ENCODE results near the gene PLIN1. TPM values are rescaled to one million over a fixed set of nuclear protein-coding genes. Genes with fewer than 3 reads are reported as not detected.

The PLIN1 gene
- total and polyA plus RNA-seq, 2 of the 4 experiments (the other 2 are of a cell fraction), result under 0.01 to 0.07 TPM

DNA sequence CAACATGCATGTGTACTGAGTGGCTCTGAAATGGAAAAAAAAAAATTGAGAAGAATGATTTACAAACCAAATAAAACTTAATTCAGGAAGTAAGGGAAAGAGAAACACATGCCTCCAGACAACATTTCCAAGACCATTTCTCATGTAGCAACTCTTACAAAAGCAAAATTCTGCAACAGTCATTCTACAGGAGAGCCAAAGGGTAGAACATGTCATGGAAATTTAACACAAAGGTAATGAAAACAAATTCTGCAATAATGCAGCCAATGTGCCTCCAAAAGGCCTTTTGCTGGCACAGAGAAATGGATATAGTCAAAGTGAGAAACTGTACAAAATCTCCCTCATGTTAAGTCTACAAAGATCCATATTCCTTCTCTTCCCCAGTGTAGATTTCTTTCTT is 7.4 kb upstream of the PLIN1 start:
- Histone ChIP-seq H3K27ac (ENCODE audit: insufficient read depth, low read length) (no peak overlapping the region), H2BK5ac (ENCODE audit: low read depth, low read length, poor library complexity, severe bottlenecking) (no peak overlapping the region), H3K4me1 (ENCODE audit: control insufficient read depth, insufficient read depth, low read length) (peaks cover 2% of the 10 kb centered on the region; the same call in 1 of the 2 replicates), H2AK9ac (replicated peaks; ENCODE audit: low read depth, low read length, poor library complexity) (no peak overlapping the region), H3K27me3 (ENCODE audit: control insufficient read depth, insufficient read depth, low read length) (no peaks in the 10 kb centered on the region), H3K18ac (ENCODE audit: low read depth, low read length) (no peak overlapping the region), H4K8ac (ENCODE audit: low read depth in 2 of 2, low read length in 2 of 2) (no peak overlapping the region), H3K4ac (ENCODE audit: low read depth, low read length) (no peak overlapping the region), H3K79me1 (ENCODE audit: low read depth in 1 of 2, low read length in 2 of 2) (peaks cover 3 to 6% of the 10 kb centered on the region in 2 experiments; a peak in 2 of 4 replicates), H4K91ac (ENCODE audit: insufficient read depth, low read depth, low read length) (no peak overlapping the region), H3K23ac (ENCODE audit: low read depth, low read length) (no peak overlapping the region), H3K4me3 (ENCODE audit: insufficient read depth, low read depth, low read length) (no peak overlapping the region), H3K56ac (ENCODE audit: extremely low read depth, insufficient read depth, low read length) (no peak overlapping the region), H3K9me3 (ENCODE audit: control insufficient read depth, insufficient read depth, low read length) (no peaks in the 10 kb centered on the region), H3K9me1 (ENCODE audit: insufficient read depth, low read length) (peaks cover 7% of the 10 kb centered on the region; the same call in 1 of the 2 replicates), H3K14ac (replicated peaks; ENCODE audit: low read depth, low read length) (no peak overlapping the region), H2AFZ (replicated peaks; ENCODE audit: low read length, poor library complexity) (no peak overlapping the region), H4K20me1 (ENCODE audit: insufficient read depth, low read length) (no peaks in the 10 kb centered on the region), H2BK20ac (ENCODE audit: low read depth, low read length) (no peak overlapping the region), H3K36me3 (ENCODE audit: control insufficient read depth, insufficient read depth, low read length) (peaks cover 3% of the 10 kb centered on the region), H4K5ac (ENCODE audit: low read depth, low read length) (no peak overlapping the region), H3K4me2 (ENCODE audit: low read depth, low read length) (no peak overlapping the region), H2BK120ac (ENCODE audit: low read depth, low read length) (no peak overlapping the region), H2AK5ac (ENCODE audit: low read depth, low read length) (no peak overlapping the region), H3K9ac (ENCODE audit: low read depth, low read length) (no peak overlapping the region), H2BK15ac (ENCODE audit: low read depth, low read length) (no peak overlapping the region)
- no peak for TF ChIP-seq MAFK (IDR thresholded peaks at IDR 0.05; ENCODE audit: low read depth, low read length)
- TF ChIP-seq CHD1 (IDR thresholded peaks at IDR 0.05; ENCODE audit: low read depth, low read length), result no peak
- no peak for TF ChIP-seq FOS (IDR thresholded peaks at IDR 0.05; ENCODE audit: low read depth, low read length)
- TF ChIP-seq POLR2A (IDR thresholded peaks at IDR 0.05; ENCODE audit: low read depth, low read length), result no peak
- TF ChIP-seq, protein P1, sequence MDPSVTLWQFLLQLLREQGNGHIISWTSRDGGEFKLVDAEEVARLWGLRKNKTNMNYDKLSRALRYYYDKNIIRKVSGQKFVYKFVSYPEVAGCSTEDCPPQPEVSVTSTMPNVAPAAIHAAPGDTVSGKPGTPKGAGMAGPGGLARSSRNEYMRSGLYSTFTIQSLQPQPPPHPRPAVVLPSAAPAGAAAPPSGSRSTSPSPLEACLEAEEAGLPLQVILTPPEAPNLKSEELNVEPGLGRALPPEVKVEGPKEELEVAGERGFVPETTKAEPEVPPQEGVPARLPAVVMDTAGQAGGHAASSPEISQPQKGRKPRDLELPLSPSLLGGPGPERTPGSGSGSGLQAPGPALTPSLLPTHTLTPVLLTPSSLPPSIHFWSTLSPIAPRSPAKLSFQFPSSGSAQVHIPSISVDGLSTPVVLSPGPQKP (IDR thresholded peaks at IDR 0.05; ENCODE audit: borderline replicate concordance, low read depth, low read length), result no peak
- TF ChIP-seq, protein P2, sequence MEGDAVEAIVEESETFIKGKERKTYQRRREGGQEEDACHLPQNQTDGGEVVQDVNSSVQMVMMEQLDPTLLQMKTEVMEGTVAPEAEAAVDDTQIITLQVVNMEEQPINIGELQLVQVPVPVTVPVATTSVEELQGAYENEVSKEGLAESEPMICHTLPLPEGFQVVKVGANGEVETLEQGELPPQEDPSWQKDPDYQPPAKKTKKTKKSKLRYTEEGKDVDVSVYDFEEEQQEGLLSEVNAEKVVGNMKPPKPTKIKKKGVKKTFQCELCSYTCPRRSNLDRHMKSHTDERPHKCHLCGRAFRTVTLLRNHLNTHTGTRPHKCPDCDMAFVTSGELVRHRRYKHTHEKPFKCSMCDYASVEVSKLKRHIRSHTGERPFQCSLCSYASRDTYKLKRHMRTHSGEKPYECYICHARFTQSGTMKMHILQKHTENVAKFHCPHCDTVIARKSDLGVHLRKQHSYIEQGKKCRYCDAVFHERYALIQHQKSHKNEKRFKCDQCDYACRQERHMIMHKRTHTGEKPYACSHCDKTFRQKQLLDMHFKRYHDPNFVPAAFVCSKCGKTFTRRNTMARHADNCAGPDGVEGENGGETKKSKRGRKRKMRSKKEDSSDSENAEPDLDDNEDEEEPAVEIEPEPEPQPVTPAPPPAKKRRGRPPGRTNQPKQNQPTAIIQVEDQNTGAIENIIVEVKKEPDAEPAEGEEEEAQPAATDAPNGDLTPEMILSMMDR (conservative IDR thresholded peaks at IDR 0.05; ENCODE audit: low read depth, low read length), result no peak
- no peak for TF ChIP-seq MAZ (IDR thresholded peaks at IDR 0.05; ENCODE audit: borderline replicate concordance, low read depth, low read length)
- no peak for TF ChIP-seq SMC3 (IDR thresholded peaks at IDR 0.05; ENCODE audit: low read depth, low read length)
- TF ChIP-seq RAD21 (IDR thresholded peaks at IDR 0.05; ENCODE audit: low read length), result no peak
- TF ChIP-seq BHLHE40 (IDR thresholded peaks at IDR 0.05; ENCODE audit: low read depth, low read length), result no peak
- TF ChIP-seq, protein P3, sequence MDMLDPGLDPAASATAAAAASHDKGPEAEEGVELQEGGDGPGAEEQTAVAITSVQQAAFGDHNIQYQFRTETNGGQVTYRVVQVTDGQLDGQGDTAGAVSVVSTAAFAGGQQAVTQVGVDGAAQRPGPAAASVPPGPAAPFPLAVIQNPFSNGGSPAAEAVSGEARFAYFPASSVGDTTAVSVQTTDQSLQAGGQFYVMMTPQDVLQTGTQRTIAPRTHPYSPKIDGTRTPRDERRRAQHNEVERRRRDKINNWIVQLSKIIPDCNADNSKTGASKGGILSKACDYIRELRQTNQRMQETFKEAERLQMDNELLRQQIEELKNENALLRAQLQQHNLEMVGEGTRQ (IDR thresholded peaks at IDR 0.05; ENCODE audit: low read depth, low read length), result no peak
- no peak for TF ChIP-seq NFE2L2 (IDR thresholded peaks at IDR 0.05; ENCODE audit: low read depth, low read length)
- no peak for TF ChIP-seq RFX5 (IDR thresholded peaks at IDR 0.05; ENCODE audit: low read depth, low read length)
- TF ChIP-seq MXI1 (IDR thresholded peaks at IDR 0.05; ENCODE audit: borderline replicate concordance, low read depth, low read length), result no peak
- ChIA-PET POLR2A (ENCODE audit: unreplicated experiment) (no interaction called here), CTCF (no interaction called here)
- BruUV-seq (replicated peaks), result no TSS peak
- in situ Hi-C loops (cut with MboI; ENCODE audit: low sequenced_read_pairs), result no loop called here
- intact Hi-C loops (cut with micrococcal nuclease), result no loop called here
- dilution Hi-C loops (cut with HindIII; ENCODE audit: low sequenced_read_pairs, unreplicated experiment), result no loop called here
- no peak for ATAC-seq (ENCODE audit: low read depth)
- no peak for DNase-seq

Data from IMR-90 (cell line).